Measurements from ENCODE around the gene IPO9.

The IPO9 gene

DNA sequence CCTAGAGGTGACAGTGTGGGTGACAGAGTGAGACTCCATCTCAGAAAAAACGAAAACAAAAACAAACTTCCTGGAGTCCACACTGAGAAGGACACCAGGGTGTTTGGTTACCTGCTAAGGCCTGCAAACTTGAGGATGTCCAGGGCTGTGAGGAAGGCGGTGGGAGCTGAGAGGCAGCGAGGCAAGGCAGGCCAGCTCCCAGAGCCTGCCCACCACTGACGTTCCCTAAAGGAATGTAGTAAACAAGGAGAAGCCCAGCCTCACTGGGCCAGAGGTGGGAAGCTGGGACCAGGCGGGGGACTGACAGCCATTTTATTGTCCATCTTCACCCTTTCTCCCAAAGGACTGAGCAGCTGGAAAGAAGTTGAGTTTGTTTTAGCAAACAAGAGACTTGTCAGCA is 83.9 kb downstream of the IPO9 start:
- no peak overlapping the region for H3K27ac ChIP-seq

GRCh38 chr1:201914456-201915235 is 85.7 kb downstream of the IPO9 start:
- H3K27ac ChIP-seq = no peak overlapping the region
- no peak for TF ChIP-seq CTCF (conservative IDR thresholded peaks at IDR 0.05)

More for the DNA sequence above, 83.9 kb downstream of the IPO9 start:
- TF ChIP-seq CTCF (conservative IDR thresholded peaks at IDR 0.05) = no peak

DNA sequence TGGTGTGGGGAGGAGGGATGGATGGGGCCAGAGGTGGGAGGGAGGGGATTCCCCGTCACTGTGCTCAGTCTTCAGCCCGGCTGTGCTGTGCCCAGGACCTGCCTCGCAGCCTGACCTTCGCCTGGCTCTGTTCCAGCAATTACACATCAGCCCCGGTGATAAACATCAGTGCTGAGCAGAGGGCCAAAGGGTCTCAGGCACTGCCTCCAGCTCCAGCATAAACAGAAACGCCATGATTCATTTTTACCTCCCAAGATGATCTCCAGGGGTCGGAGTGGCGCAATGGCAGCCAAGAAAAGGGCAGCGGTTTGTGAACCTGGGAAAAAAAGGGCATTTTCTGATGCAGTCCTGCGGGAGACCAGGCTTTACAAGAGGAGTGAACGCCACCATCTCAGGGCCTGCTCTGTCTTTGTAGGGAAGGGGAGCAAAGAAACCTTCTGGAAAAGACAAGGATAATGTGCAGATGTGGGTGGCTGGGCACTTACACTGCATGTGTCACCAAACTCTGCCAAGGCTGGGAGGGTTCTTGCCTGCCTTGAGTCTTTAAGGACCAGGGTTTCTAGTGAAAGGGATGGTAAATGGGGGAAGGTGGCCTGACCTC is 87.8 kb downstream of the IPO9 start:
- no peak for TF ChIP-seq CTCF (conservative IDR thresholded peaks at IDR 0.05)

DNA sequence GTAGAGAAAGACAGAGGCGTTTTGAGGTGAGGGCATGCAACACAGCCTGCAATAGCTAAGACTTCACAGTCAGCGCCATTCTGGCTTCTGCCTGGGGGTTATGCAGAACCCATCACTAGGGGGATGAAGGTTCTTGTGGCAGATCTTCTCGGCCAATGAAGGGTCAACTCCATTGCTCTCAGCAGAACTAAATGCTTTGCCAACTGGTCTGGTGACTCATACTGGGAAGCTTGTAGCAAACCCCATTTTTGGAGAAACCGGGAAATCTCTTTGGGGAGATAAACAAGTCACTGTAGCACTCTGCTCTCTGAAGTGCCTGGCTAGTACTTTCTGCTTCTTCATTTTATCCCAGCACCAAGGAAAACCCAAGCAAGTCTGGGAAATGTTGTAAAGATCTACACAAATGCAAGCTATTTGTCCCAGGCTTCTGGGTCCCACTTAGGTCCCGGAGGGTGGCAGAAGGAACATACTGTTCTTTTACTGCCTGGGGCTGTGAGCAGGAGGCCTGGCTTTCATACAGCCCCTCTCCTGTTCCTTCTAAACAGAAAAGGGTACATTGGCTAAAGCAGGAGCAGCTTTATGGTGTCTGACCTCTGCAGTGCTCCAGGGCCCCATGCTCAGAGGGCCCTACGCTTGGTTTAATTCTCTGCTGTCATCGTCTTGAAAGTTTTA is 88.5 kb downstream of the IPO9 start:
- no peak for TF ChIP-seq CTCF (conservative IDR thresholded peaks at IDR 0.05)
- H3K27ac ChIP-seq = no peak overlapping the region

More for the DNA sequence above, 87.8 kb downstream of the IPO9 start:
- no peak overlapping the region; the same call in 1 of the 2 replicates for H3K27ac ChIP-seq

GRCh38 chr1:201918343-201918742 is 89.4 kb downstream of the IPO9 start:
- TF ChIP-seq CTCF (conservative IDR thresholded peaks at IDR 0.05) = no peak
- H3K27ac ChIP-seq = no peak overlapping the region

- H3K27ac ChIP-seq = no peak overlapping the region
- no peak for TF ChIP-seq CTCF (conservative IDR thresholded peaks at IDR 0.05)
Observed at GRCh38 chr1:201921952-201922558, 93.1 kb downstream of the IPO9 start.

GRCh38 chr1:201925301-201925567 is 96.3 kb downstream of the IPO9 start:
- TF ChIP-seq CTCF (conservative IDR thresholded peaks at IDR 0.05) = no peak
- H3K27ac ChIP-seq = no peak overlapping the region
